OCI-LY7 (cell line): ENCODE data around the gene AKAP8L.

Experiments used
- EZH2phosphoT487 ChIP-seq: fragments of 200-600 bp; sonication (generic); IDR thresholded peaks from 2 replicates; pipeline ENCODE4 v1.6.1; 2018; ENCODE audit warnings: low read depth, borderline replicate concordance, mild to moderate bottlenecking, mixed run types, antibody characterized with exemption, low read length, moderate library complexity, mixed read lengths
- TF ChIP-seq, protein P1 (sequence below): fragments of 200-600 bp; sonication (generic); conservative IDR thresholded peaks from 2 replicates; pipeline ENCODE4 v1.5.1; 2014; ENCODE audit warnings: mild to moderate bottlenecking, antibody characterized with exemption, low read length, moderate library complexity, mixed read lengths

- TF ChIP-seq, protein P1, sequence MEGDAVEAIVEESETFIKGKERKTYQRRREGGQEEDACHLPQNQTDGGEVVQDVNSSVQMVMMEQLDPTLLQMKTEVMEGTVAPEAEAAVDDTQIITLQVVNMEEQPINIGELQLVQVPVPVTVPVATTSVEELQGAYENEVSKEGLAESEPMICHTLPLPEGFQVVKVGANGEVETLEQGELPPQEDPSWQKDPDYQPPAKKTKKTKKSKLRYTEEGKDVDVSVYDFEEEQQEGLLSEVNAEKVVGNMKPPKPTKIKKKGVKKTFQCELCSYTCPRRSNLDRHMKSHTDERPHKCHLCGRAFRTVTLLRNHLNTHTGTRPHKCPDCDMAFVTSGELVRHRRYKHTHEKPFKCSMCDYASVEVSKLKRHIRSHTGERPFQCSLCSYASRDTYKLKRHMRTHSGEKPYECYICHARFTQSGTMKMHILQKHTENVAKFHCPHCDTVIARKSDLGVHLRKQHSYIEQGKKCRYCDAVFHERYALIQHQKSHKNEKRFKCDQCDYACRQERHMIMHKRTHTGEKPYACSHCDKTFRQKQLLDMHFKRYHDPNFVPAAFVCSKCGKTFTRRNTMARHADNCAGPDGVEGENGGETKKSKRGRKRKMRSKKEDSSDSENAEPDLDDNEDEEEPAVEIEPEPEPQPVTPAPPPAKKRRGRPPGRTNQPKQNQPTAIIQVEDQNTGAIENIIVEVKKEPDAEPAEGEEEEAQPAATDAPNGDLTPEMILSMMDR, result no peak
- no peak for TF ChIP-seq EZH2phosphoT487
These were observed 31.7 kb upstream of the AKAP8L start for GRCh38 chr19:15450528-15450890.
